NCI-H446 treated with DMSO at 0.1 percent for 48 hours (cell line): Measurements from ENCODE around the gene ASAP3.

Source experiments
- DNase-seq: peaks from one replicate; lab custom pipeline; 2025; lab: John Stamatoyannopoulos, UW

Gene ASAP3

DNA sequence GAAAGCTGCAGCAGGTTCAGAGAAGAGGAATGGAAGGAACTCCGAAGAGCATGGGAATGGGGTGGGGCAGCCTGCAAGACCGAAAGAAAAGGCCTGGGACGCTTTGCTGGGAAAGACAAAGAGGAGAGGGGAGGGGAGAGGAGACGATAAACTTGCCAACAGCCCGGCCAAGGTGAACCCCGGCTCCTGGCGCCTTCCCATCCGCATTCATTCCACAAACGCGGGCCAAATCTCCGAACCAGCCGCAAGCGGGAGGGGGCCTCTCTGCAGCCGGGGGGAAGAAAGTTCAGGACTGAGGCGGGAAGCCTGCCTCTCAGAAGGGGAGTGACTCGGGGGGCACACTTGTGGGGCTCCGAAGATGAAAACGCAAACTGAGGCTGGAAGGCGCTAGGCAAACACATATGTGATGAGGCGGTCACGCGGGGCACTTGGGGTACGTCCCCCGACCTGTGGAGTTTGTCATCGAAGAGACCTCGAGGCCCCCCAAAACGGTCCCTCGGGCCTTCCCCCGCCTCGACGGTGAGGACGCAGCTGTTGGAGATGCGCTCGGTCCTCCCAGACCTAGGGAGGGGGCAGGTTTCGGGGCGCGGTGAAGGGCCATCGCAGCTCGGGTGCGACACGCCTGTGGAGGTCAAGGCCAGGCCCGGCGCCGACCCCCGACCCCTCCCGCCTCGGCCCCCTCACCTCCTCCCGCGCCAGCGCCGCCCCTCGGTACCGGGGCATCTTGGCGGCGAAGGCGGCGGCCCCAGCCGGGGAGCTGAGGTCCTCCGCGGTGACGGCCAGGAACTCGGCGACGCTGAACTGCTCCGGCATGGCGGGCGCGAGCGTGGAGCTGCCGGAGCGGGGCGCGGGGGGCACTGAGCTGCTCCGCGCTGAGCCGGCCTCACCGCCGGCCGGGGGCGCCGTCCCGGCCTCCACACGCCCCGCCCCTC is at the start of gene ASAP3:
Gene ASAP3 (minus strand): TSS at position 859 of the 932 bp plus-strand sequence. CDS start 46 bp downstream, at position 813.
- DNase-seq: no peak

- DNase-seq: no peak
Measured at GRCh38 chr1:23533246-23534023, 49.5 kb upstream of the ASAP3 start.

GRCh38 chr1:23531562-23532094 is 47.6 kb upstream of the ASAP3 start:
- DNase-seq: no peak

DNA sequence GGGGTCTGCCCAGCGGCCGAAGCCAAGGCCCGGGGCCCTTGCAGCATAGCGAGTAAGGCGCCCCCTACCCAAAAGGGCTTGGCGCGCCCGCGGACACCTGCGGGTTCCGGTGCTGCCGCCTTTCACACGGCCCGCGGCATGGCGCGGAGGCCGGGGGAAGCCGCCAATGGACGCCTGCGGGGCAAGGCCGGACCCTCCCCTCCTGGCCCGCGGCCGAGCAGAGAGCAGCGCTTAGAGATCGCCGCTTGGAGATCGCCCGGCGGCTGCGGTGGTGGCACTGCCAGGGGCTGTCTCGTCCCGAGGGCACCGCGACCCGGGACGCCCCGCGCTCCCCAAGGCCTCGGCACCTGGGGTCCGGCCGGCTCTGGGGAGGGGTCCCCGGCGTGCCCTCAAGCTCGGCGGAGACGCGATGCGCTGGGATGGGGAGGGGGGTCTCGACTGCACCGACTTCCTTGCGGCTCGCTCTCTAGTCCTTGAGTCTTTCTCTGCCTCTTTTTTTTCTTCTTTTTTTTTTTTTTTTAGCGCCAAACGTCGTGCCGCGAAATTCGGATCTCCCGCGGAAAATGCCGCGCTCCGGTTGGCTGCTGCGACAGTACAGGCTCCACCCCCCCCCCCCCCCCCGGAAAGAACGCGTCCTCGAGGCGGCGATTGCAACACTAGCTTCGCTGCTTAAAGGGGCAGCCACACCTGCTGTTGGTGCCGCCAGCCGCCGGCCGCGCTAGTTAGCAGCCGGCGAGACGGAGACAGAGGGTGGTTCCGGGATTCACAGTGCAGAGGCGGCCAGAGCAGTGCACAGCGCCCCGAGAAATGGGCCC is 47.0 kb upstream of the ASAP3 start, which contains the start of gene E2F2:
Gene E2F2 (minus strand): TSS at position 487 of the 815 bp plus-strand sequence. CDS start 440 bp downstream, at position 47.
- peak; percentile 90 for DNase-seq

DNA sequence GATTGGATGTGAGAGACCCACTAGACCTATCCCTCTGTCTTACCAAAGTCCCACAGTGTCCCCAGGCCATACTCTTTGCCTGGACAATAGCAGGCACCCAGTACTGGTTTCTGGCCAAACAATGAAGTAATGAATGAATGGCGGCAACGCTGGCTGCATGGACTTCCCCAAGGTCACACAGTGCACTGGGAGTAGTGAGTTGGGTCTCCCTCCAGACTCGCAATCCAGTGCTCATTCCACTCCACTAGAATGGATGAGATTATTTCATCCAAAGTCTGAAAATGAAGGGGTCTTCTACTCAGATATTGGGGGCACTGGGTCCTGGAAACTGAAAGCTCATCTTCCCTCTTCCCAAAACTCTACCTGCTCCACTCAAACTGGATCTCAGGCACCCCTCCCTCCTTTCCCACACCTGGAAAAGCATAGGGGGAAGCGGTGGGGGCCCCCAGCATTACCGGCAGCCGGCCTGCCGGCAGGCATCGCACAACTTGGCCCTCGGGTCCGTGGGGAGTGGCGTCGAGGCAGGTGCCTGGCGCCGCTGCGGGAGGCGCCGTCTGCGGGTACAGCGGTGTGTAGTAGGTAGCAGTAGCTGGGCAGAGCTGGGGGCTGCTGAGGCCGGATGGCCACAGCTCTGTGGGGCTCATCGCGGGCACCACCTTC is 46.2 kb upstream of the ASAP3 start:
- DNase-seq: no peak

- no peak for DNase-seq
Measured at GRCh38 chr1:23529146-23530086, 45.4 kb upstream of the ASAP3 start.

- peak; percentile 81 for DNase-seq
Measured at GRCh38 chr1:23528250-23528978, 44.4 kb upstream of the ASAP3 start.

DNA sequence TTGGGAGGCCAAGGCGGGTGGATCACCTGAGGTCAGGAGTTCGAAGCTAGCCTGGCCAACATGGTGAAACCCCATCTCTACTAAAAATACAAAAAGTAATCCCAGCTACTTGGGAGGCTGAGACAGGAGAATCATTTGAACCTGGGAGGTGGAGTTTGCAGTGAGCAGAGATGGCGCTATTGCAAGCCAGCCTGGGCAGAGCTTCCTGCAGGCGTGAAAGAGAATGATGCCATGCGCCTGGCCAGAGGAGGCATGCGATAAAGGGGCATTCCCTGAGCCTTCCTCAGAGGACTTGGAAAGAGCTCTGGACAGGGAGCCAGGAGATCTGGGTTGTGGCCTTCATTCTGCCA is 43.9 kb upstream of the ASAP3 start:
- DNase-seq: no peak

DNA sequence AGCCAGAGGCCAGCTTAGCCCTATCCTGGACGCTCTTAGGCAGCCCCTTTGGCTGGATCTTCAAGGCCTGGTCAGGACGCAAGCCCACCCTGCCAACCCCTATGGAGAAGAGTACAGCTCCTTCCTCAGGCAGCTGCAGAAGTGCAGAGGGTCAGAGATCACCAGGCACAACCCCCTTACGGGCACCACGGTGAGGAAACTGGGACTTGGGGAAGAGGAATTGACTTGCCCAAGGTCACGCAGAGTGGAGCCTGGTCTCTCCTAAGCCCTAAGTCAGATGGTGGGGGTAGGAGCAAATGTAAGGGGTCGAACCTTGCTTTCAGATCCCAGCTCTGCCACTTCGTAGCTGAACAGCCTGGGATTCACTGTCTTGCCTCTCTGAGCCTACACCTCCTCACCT is 43.4 kb upstream of the ASAP3 start:
- DNase-seq: no peak

GRCh38 chr1:23526329-23527041 is 42.5 kb upstream of the ASAP3 start:
- DNase-seq: no peak

DNA sequence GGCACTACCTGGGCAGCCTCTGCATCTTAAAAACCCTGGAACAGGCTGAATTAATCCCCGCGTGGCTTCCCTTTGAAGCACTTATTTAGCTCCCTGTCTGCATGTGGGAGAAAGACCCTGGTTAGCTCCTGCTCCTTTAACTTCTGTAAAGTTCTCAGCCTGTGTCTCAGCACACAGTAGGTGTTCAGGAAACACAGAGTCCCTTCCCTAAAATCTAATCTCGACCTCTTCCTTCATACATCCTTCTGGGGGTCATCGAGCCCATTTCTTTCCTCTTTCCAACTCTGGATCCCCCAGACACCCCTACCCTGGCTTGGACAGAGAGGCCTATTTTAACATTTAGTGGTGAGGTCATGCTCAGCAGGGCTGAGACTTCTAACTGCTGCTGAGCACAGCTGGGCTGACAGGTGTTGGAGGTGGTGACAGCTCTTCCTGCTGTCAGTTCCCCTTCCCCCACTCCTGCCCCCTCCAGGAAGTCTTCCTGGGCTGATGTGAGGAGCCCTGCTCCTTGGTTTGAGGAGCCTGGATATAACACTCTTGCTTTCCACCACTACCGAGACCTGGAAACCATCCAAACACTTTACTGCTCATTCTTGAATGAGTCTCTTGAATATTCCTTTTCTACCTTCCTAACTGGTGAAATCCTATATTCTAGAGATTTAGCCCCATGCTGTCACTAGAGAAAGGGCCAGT is 41.7 kb upstream of the ASAP3 start:
- DNase-seq: no peak

GRCh38 chr1:23524716-23525401 is 40.9 kb upstream of the ASAP3 start:
- DNase-seq: no peak

- DNase-seq: no peak
Measured at GRCh38 chr1:23524163-23524562, 40.2 kb upstream of the ASAP3 start.

GRCh38 chr1:23522244-23522982 is 38.4 kb upstream of the ASAP3 start:
- no peak for DNase-seq

DNA sequence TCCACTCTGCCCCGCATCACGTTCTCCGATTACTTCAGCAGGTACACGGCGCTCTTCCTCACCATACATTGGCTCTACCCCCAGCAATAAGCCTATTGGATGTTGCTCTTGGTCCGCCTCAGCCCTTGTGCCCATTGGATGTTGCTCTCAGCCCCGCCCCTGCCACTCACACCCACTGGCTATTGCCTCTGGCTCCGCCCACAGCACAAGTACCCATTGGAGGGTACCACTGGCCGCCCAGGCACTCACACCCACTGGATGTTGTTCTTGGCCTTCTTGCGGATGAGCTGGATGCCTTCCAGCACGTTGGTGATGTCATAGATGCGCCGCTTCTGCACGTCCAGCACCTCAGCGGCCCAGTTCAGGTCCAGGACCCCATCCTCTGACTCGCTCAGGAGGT is 37.6 kb upstream of the ASAP3 start:
- DNase-seq: no peak

DNA sequence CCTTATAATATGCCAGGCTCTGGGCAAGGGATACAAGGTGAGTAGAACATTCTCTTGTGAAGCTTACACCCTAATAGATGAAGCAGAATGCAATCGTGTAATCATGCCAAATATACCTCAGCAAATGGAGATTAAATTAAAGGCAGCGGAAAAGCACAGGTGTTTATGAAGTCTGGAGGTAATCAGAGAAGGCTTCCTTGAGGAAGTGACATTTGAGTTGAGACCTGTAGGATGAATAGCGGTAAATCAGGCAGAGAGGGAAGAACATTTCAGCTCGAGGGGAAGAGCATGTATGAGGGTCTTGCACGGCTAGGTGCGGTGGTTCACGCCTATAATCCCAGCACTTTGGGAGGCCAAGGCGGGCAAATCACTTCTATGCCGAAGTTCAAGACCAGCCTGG is 33.6 kb upstream of the ASAP3 start:
- DNase-seq: no peak

DNA sequence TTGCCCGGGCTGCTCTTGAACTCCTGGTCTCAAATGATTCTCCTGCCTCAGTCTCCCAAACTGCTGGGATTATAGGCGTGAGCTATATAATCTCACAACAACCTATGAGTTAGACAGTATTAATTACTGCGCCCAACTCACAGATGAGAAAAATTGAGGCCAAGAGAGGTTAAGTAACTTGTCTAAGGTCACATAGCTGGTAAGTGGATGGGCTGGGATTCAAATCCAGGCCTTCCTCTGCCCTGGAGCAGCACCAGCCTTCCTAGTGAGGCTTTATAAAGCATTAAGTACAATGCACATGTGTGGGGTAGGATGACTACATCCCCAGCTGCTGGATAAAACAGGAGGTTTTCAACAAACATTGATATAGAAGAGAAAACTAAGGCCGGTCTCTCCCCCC is 31.9 kb upstream of the ASAP3 start:
- DNase-seq: no peak
